Epithelial cell of alveolus of lung (primary cell): ENCODE results near the gene APC. TPM values are rescaled to one million over a fixed set of nuclear protein-coding genes. Genes with fewer than 3 reads are reported as not detected.

ENCODE experiments used
- total RNA-seq: library from RNA; depleted of rRNA; stranded (reverse); fragments of >200 nt; gene quantifications from 2 replicates; pipeline ENCODE4 v1.2.1, GENCODE V29; 2015

The APC gene
- 19.2 and 22.1 TPM in 2 replicates for total RNA-seq

GRCh38 chr5:112737463-112738190 is at the start of gene APC:
Gene APC, plus strand, starts transcription at chr5:112737885. Its CDS starts 17,006 bp downstream, at chr5:112754891.

GRCh38 chr5:112860929-112861637 is 123.4 kb downstream of the APC start, which contains the start of gene SRP19:
Gene SRP19, plus strand, starts transcription at chr5:112861287. Its CDS starts 90 bp downstream, at chr5:112861377.

Other genes starting within 250 kb of the APC start
- 72.3 and 77.4 TPM in 2 replicates for gene SRP19, start 123.4 kb downstream of the APC start, total RNA-seq
- gene REEP5, start 184.3 kb downstream of the APC start, total RNA-seq, result 32.0 and 45.9 TPM in 2 replicates
- gene DCP2, start 238.9 kb downstream of the APC start, total RNA-seq, result 16.9 and 18.8 TPM in 2 replicates